ENCODE data around the gene LRP2. TPM values are rescaled to one million over a fixed set of nuclear protein-coding genes. Genes with fewer than 3 reads are reported as not detected.

Gene LRP2
- total RNA-seq, 1 donor from 2014 or later, result not detected

DNA sequence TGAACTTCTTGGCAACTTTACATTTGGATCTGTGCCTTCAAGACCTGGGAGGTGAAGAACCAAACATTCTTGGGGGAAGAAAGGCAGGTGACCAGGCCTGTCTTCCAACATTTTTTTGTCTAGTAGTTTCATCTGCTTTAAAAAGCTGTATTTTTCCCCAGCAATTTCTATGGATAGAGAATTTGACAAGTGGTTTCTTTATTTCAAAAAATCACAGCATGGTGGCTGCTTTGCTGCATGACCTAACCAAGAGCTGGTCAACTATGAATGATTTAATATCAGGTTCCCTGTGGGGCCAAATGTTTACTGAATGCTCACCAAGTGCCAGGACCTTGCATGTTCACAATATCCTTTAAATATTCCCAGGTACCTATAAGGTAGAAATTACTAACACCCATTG is 19.1 kb downstream of the LRP2 start:
- Mint-ChIP-seq H3K36me3 (ENCODE audit: unreplicated experiment) (no peaks in the 10 kb centered on the region), H3K9me3 (ENCODE audit: unreplicated experiment) (no peaks in the 10 kb centered on the region), H3K27ac (ENCODE audit: unreplicated experiment) (no peak overlapping the region), H3K27me3 (ENCODE audit: unreplicated experiment) (no peaks in the 10 kb centered on the region), H3K4me1 (ENCODE audit: low read depth, unreplicated experiment) (no peaks in the 10 kb centered on the region), H3K4me3 (ENCODE audit: unreplicated experiment) (no peak overlapping the region)
- TF ChIP-seq, protein P1, sequence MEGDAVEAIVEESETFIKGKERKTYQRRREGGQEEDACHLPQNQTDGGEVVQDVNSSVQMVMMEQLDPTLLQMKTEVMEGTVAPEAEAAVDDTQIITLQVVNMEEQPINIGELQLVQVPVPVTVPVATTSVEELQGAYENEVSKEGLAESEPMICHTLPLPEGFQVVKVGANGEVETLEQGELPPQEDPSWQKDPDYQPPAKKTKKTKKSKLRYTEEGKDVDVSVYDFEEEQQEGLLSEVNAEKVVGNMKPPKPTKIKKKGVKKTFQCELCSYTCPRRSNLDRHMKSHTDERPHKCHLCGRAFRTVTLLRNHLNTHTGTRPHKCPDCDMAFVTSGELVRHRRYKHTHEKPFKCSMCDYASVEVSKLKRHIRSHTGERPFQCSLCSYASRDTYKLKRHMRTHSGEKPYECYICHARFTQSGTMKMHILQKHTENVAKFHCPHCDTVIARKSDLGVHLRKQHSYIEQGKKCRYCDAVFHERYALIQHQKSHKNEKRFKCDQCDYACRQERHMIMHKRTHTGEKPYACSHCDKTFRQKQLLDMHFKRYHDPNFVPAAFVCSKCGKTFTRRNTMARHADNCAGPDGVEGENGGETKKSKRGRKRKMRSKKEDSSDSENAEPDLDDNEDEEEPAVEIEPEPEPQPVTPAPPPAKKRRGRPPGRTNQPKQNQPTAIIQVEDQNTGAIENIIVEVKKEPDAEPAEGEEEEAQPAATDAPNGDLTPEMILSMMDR (IDR thresholded peaks at IDR 0.05; ENCODE audit: partially characterized antibody, unreplicated experiment), result no peak
- DNase-seq, result no peak

- TF ChIP-seq, protein P1 (IDR thresholded peaks at IDR 0.05; ENCODE audit: partially characterized antibody, unreplicated experiment), result no peak
- Mint-ChIP-seq H3K36me3 (ENCODE audit: unreplicated experiment) (no peaks in the 10 kb centered on the region), H3K27ac (ENCODE audit: unreplicated experiment) (no peak overlapping the region), H3K9me3 (ENCODE audit: unreplicated experiment) (peaks cover 3% of the 10 kb centered on the region), H3K4me1 (ENCODE audit: low read depth, unreplicated experiment) (no peaks in the 10 kb centered on the region), H3K27me3 (ENCODE audit: unreplicated experiment) (no peaks in the 10 kb centered on the region), H3K4me3 (ENCODE audit: unreplicated experiment) (no peak overlapping the region)
- DNase-seq, result no peak
Measured at GRCh38 chr2:169339657-169340056, 22.7 kb downstream of the LRP2 start.

DNA sequence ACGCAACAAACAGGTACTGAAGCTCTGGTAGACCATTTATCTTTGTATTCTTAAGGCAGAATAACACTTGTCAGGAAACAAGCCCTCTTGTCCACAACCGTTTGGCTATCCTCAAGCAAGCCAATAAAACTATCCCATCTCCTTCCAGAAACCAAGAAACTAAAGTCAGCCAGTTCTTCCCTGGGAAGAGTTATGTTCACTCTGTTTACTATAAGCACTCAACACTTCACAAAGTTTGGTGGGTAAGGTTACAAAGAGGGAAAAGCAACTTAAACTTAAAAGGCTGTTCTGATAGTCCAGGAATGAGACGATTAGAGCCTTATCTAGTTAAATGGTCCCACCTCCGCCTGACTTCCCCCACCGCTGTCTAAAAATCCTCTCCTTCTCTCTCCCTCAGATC is 25.6 kb downstream of the LRP2 start:
- H3K27ac Mint-ChIP-seq (ENCODE audit: unreplicated experiment), result no peak overlapping the region
- no peaks in the 10 kb centered on the region for H3K27me3 Mint-ChIP-seq (ENCODE audit: unreplicated experiment)

DNA sequence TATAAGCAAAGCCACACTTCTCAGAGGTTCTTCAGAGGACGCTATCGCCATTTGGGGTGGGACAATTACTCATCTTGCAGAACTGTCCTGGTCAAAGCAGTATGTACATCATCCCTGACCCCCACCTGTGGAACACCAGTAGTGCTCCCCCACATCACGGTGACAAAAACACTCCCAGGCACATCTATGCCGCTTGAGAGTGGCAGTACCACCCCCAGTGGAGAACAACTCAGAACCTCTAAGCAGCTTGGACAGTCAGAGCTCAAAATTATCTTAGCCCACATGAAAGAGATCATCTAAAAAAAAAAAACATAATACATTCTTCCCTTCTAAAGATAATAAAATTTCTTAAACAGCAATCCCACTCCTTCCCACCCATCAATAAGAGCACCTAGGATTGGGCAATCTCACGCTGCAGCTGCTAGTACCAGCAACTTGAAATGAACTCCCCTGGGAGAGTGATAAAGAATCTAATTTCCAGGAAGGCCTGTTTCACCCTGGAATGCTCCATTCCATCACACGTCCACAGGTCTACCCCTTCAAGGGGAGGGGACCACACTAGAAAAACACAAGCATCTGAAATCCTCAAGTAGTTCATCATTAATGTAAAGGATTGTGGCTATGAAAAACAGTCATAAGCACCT is 31.7 kb downstream of the LRP2 start:
- no peaks in the 10 kb centered on the region for H3K9me3 Mint-ChIP-seq (ENCODE audit: unreplicated experiment)
- H3K27ac Mint-ChIP-seq (ENCODE audit: unreplicated experiment), result no peak overlapping the region
- TF ChIP-seq, protein P1 (IDR thresholded peaks at IDR 0.05; ENCODE audit: partially characterized antibody, unreplicated experiment), result no peak
- H3K4me3 Mint-ChIP-seq (ENCODE audit: unreplicated experiment), result no peak overlapping the region
- no peaks in the 10 kb centered on the region for H3K27me3 Mint-ChIP-seq (ENCODE audit: unreplicated experiment)
- no peaks in the 10 kb centered on the region for H3K4me1 Mint-ChIP-seq (ENCODE audit: low read depth, unreplicated experiment)
- DNase-seq, result no peak
- H3K36me3 Mint-ChIP-seq (ENCODE audit: unreplicated experiment), result no peaks in the 10 kb centered on the region

More for the DNA sequence above, 25.6 kb downstream of the LRP2 start:
- DNase-seq, result no peak
- no peak overlapping the region for H3K4me3 Mint-ChIP-seq (ENCODE audit: unreplicated experiment)
- H3K4me1 Mint-ChIP-seq (ENCODE audit: low read depth, unreplicated experiment), result no peaks in the 10 kb centered on the region
- no peaks in the 10 kb centered on the region for H3K36me3 Mint-ChIP-seq (ENCODE audit: unreplicated experiment)
- peaks cover 3% of the 10 kb centered on the region for H3K9me3 Mint-ChIP-seq (ENCODE audit: unreplicated experiment)
- TF ChIP-seq, protein P1 (IDR thresholded peaks at IDR 0.05; ENCODE audit: partially characterized antibody, unreplicated experiment), result no peak

- Mint-ChIP-seq H3K27me3 (ENCODE audit: unreplicated experiment) (no peaks in the 10 kb centered on the region), H3K9me3 (ENCODE audit: unreplicated experiment) (no peaks in the 10 kb centered on the region), H3K27ac (ENCODE audit: unreplicated experiment) (no peak overlapping the region), H3K4me3 (ENCODE audit: unreplicated experiment) (no peak overlapping the region), H3K4me1 (ENCODE audit: low read depth, unreplicated experiment) (no peaks in the 10 kb centered on the region), H3K36me3 (ENCODE audit: unreplicated experiment) (no peaks in the 10 kb centered on the region)
- no peak for DNase-seq
- TF ChIP-seq, protein P1 (IDR thresholded peaks at IDR 0.05; ENCODE audit: partially characterized antibody, unreplicated experiment), result no peak
Measured at GRCh38 chr2:169329688-169330554, 32.4 kb downstream of the LRP2 start.
